CD4-positive, alpha-beta T cell treated with Interferon alpha-2 for 1 hour (primary cell): ENCODE data around the gene PPFIA3.
"Not testable (repeated sequence)": the region's sequence is repeated elsewhere in the genome, so short reads cannot be mapped to it uniquely, and the experiment has no call there.

Experiments
- DNase-seq, 2 donors: peaks; one replicate each; pipeline ENCODE4 v3.0.0-alpha.2; 2020 to 2022

The PPFIA3 gene

GRCh38 chr19:49150106-49150943 is 31.0 kb downstream of the PPFIA3 start:
- peak; percentile 34 to 60 for DNase-seq

GRCh38 chr19:49150944-49151243 is 31.6 kb downstream of the PPFIA3 start:
- no peak for DNase-seq

DNA sequence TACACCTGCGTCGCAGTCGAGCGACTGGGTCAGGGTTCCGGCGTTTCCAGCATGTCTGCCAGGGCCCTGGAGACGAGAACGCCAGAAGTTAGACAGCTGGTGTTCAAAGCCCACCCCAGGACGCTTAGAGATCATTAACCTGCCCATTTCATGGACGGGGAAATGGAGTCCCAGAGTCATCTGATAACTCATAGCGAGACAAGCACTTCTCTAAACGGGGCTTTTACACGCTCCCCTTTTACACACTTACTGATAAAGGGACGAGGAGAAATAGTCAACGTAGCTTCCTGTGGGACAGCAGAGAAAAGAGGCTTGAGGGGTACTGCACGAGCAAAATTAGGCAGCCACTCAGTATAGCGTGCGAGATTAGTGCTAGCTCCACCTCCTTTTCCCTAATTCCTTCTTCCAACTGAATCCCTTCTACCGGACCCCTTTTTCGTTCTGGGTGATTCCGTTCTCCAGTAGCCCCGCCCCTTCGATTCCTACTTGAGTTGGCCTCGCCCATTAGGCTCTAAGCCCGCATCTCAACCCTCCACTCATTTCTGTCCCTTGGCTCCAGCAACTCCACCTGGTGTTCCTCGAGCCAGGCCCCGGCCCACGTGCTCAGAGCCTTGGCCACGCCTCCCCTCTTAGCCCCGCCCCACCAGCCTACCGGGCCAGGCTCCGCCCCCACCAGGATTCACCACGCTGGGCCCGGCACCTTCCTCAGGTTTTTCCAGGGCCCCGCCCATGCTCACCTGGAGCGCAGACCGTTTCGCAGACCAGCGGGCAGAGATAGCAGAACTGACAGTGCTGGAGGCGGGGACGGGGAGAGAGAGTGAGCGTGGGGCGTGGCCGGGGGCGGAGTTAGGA is 32.1 kb downstream of the PPFIA3 start:
- peak; percentile 18 to 47 for DNase-seq

- DNase-seq, result no peak
Measured at GRCh38 chr19:49152119-49152550, 32.8 kb downstream of the PPFIA3 start.

- DNase-seq, result no peak
Measured at GRCh38 chr19:49153167-49153809, 33.9 kb downstream of the PPFIA3 start.

GRCh38 chr19:49154279-49154678 is 34.9 kb downstream of the PPFIA3 start:
- no peak for DNase-seq

DNA sequence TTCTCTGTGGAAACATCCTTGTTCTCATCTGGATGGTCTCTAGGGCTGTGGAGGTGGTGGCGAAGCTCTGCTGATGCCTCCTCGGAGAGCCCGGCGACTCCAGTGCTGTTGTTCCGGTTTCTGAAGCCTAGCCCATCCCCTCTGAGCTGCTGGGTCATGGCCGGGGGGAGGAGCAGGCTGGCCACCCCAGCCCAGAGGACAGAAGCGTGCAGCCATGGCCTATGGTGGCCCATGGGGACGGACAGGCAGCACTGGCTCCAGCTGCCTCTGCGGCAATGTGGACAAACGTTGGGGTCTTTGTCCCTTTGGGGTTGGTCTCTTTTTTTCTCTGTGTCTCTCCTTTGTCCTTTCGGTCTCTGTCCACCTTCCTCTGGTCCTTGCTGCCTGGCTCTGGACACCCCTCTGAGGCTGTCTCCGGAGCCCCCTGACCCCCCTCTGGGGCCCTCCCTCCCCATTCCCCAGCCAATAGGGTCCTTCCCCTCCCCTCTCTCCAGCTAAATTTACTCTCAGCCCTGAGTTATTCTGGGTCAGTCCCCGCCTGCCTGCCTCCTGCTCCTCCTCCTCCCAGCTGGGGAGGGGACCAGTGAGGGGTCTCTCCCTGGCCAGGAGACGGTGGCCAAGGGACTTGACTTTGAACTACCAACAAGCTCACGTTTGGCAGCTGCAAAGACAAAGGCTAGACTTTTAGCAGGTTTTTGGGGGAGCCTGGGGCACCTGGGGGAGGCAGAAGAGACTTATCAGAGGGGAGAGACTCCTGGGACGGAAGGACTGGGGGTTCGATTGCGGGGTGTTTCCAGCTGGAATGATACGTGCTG is 35.9 kb downstream of the PPFIA3 start, which contains the start of gene HRC:
Gene HRC (minus strand): TSS at position 392 of the 815 bp plus-strand sequence. CDS start 159 bp downstream, at position 233.
- DNase-seq, result no peak

DNA sequence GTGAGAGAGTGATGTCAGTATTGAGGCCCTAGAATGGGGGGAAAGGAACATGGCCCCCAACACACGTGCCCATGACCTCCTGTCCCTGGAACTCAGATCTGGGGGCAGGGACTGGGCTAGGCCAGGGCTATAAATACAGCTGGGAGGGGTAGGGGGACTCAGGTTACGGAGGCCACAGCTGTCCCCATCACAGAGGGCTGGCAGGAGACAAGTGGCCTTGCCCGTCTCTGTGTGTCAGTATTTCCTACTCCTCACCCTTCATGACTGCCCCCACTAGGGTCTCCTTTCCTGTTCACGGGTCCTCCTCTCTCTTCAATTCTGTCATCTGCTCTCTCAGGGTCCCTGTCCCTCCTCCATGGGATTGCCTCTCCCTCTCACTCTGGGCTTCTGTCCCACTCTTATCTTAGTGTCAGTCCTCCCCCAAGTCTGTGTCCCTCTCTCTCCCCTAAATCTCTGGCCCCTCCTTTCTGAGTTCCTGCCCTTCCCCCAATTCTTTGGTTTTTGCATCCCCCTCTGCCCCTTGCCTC is 36.5 kb downstream of the PPFIA3 start:
- DNase-seq, result no peak

DNA sequence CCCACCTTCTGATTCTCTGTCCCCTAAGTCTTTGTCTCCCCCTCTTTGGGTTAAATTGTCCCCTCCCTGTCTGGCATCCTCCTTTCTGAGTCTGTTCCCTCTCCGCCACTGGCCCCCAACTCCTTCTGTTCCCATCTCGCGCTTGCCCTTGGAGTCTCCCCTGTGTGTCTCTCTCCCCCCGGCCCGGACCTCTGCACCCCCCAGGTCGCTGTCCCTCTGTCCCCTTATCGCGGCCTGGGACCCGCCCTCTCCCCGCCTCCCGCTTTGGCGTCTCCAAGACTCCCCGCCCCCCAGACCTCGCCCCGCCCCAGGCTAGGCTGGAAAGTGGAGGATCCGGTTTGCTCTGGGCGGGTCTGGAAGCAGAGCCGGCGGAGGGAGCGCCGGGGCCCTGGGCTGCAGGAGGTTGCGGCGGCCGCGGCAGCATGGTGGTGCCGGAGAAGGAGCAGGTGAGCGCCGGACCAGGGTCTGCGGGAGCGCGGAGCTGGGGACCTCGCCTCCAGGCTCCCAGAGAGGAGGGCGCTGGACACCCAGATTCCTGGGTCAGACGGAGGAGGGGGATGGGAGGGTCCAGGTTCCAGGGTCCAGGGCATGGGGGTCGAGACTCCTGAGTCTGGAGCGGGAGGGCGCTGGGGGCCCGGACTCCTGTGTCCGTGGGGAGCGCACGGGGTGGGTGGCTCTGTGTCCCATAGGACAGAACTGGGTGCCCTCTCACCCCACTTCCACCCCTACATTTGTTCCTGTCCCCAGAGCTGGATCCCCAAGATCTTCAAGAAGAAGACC is 38.3 kb downstream of the PPFIA3 start, which contains the start of gene TRPM4:
Gene TRPM4 (plus strand): TSS at position 348 of the 780 bp plus-strand sequence. CDS start 75 bp downstream, at position 423.
- peak; percentile 34 to 37 for DNase-seq

DNA sequence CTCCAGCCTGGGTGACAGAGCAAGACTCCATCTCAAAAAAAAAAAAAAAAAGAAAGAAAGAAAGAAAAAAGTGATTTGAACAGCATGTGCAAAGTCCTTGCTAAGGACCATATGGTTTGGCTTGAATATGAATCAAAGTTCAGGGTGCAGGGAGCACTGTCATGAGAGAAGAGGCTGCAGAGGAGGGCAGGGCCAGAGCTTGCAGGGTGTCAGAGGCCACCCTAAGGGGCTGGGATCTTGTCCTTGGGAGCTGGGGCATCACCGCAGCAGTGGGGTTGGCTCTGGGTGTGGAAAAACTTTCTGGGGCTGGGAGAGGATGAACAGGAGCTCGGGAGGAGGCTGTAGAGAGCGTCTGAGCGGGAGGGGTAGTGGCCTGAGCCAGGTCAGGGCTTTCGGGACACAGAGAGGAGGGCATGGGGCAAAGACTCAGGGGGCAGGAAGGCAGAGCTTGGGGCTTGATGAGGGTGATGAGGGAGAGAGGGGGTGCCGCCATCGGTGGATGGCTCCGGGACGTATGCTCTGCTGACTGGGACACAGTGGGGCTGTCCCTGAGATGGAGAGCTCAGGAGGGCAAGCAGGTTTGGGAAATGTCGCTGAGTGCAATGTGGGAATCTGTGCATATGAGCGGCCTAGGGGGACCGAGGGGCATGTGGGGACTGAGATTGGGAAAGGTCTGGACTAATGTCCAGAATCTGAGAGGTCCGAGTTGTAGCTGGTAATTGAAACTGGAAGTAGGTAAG is 41.3 kb downstream of the PPFIA3 start:
- no peak for DNase-seq

DNA sequence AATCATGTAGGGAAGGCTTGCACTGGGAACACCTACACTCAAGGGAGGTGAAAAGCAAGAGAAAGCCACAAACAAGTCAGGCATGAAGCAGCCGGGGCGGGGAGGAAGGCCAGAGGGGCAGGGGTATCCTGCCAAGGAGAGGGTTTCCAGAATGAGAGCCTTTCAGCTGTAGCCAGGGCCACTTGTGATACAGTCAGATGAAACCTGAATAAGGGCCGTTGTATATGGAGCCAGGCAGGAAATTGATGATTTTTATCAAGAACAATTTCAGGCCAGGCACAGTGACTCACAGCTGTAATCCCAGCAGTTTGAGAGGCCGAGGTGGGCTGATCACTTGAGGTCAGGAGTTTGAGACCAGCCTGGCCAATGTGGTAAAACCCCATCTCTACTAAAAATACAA is 42.6 kb downstream of the PPFIA3 start:
- DNase-seq, result no peak

DNA sequence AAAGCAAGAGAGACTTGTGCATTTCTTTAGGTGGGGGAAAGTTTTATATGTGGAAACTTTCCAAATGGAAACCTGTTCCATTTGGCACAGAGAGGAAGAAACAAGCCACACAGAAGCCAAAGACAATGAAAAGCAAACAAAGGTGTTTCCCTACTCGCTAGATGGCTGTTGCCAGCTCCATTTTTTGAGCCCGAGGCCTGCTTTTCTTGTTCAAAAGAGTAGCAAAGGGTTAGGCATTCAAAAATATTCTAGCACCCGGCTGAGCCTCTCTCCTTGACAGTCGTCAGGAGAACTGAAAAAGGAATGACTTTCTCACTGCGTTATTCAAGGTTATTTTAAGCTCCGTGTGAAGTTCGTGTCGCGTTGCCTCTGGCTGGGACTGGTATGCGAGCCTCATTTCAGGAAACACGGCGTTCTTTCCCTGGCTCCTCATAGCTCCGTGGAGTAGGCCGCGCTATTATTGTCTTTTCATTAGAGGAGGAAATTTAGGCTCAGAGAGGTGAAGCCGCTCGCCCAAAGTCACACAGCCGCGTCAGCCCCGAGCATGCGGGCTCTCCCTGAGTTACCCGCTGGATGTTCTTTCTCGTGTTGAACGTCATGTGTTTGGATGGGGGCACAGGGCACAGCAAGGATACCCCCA is 45.9 kb downstream of the PPFIA3 start:
- DNase-seq, result no peak

GRCh38 chr19:49165865-49166301 is 46.5 kb downstream of the PPFIA3 start:
- DNase-seq, result no peak

- no peak for DNase-seq
Measured at GRCh38 chr19:49167857-49168409, 48.6 kb downstream of the PPFIA3 start.

GRCh38 chr19:49168421-49168820 is 49.1 kb downstream of the PPFIA3 start:
- no peak for DNase-seq

- DNase-seq, result no peak
Measured at GRCh38 chr19:49173198-49173597, 53.9 kb downstream of the PPFIA3 start.

GRCh38 chr19:49180659-49181058 is 61.3 kb downstream of the PPFIA3 start:
- DNase-seq, result no peak

DNA sequence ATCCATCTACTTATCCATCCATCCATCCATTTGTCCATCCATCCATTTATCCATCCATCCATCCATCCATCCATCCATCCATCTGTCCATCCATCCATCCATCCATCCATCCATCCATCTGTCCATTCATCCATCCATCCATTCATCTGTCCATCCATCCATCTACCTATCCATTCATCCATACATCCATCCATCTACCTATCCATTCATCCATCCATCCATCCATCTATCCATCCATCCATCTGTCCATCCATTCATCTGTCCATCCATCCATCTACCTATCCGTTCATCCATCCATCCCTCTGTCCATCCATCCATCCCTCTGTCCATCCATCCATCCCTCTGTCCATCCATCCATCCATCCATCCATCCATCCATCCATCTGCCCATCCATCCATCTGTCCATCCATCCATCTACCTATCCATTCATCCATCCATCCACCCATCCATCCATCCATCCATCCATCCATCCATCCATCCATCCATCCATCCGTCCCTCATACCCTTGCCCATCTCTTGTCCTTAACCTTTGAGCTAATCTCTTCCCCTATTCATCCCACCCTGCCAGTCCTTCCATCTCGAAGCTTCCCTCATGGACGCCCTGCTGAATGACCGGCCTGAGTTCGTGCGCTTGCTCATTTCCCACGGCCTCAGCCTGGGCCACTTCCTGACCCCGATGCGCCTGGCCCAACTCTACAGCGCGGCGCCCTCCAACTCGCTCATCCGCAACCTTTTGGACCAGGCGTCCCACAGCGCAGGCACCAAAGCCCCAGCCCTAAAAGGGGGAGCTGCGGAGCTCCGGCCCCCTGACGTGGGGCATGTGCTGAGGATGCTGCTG is 62.9 kb downstream of the PPFIA3 start:
- not testable (repeated sequence) for DNase-seq
